Fibroblast of villous mesenchyme (primary cell): ENCODE data around the gene SLC19A1. TPM values are rescaled to one million over a fixed set of nuclear protein-coding genes. Genes with fewer than 3 reads are reported as not detected.

Experiments
- DNase-seq: peaks from one replicate; pipeline ENCODE4 v3.0.0-alpha.2; 2010; ENCODE audit warnings: low read depth
- H3K4me3 ChIP-seq: 2 replicates; pipeline ENCODE4 v1.5.1; 2011; ENCODE audit warnings: low read depth, mild to moderate bottlenecking, low read length
- CTCF ChIP-seq: IDR thresholded peaks from 2 replicates; pipeline ENCODE4 v1.5.1; 2012; ENCODE audit warnings: low read depth, mild to moderate bottlenecking, low read length; ENCODE audit not compliant: insufficient read depth
- total RNA-seq: library from RNA; depleted of rRNA; stranded (reverse); fragments of >200 nt; gene quantifications from 2 replicates; pipeline ENCODE4 v1.2.3, GENCODE V29; 2012

SLC19A1 gene
- total RNA-seq, 1 donor: 6.5 TPM

GRCh38 chr21:45538381-45539045, 3.7 kb downstream of the SLC19A1 start:
- TF ChIP-seq CTCF: no peak
- DNase-seq: no peak

GRCh38 chr21:45537746-45538291, 4.4 kb downstream of the SLC19A1 start:
- TF ChIP-seq CTCF: no peak
- no peak for DNase-seq
- no peak overlapping the region for H3K4me3 ChIP-seq

More at GRCh38 chr21:45538381-45539045, 3.7 kb downstream of the SLC19A1 start:
- no peak overlapping the region for H3K4me3 ChIP-seq

GRCh38 chr21:45537111-45537745, 5.0 kb downstream of the SLC19A1 start:
- TF ChIP-seq CTCF: no peak
- no peak overlapping the region for H3K4me3 ChIP-seq
- DNase-seq: no peak

GRCh38 chr21:45536301-45537081, 5.7 kb downstream of the SLC19A1 start:
- DNase-seq: no peak
- no peak for TF ChIP-seq CTCF
- H3K4me3 ChIP-seq: no peak overlapping the region

- no peak overlapping the region for H3K4me3 ChIP-seq
- no peak for TF ChIP-seq CTCF
- DNase-seq: no peak
Measured at GRCh38 chr21:45535341-45536081, 6.7 kb downstream of the SLC19A1 start.

GRCh38 chr21:45534636-45535331, 7.5 kb downstream of the SLC19A1 start:
- TF ChIP-seq CTCF: no peak
- H3K4me3 ChIP-seq: no peak overlapping the region
- no peak for DNase-seq
